ENCODE data around the gene UGT2B17. TPM values are rescaled to one million over a fixed set of nuclear protein-coding genes. Genes with fewer than 3 reads are reported as not detected.
"Not testable (repeated sequence)": the region's sequence is repeated elsewhere in the genome, so short reads cannot be mapped to it uniquely, and the experiment has no call there.

UGT2B17 gene
- total RNA-seq, 1 experiment from 2014 or later = not detected

DNA sequence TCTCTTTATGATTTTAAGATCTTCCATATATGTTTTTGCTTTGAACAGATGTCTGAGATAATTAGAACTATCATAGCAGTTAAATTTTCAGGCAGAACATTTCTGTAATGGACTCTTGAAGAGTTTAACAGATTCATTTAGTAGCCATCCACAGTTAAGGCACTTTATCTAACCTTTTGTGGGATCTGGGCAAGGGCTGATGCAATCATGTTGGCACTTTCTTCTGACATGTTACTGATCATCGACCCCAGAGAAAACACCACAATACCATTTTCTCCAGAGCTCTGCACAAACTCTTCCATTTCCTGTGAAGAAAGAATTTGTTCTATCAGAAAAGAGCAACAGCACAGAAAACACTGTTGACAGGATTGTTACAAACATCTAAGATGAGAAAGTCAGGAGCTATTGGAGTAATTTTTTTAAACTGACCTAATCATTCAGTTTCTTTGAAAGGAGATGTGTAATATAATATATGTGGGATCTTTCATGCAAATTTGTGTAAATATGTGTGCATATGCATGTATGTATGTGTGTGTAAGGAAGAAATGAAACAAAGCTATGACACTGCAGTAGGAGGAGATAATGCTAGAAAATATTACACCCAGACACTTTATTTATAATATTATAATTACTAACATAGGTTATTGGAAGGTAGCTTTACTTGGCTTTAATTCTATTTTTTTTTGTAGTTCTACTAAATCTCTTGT lies 15.6 kb downstream of the UGT2B17 start:
- H3K27me3 ChIP-seq (replicated peaks; ENCODE audit: insufficient read depth, low read depth, low read length, poor library complexity); DNase-seq (ENCODE audit: low spot score); H3K9me3 ChIP-seq (ENCODE audit: low read depth, low read length, poor library complexity, severe bottlenecking); H3K27ac ChIP-seq (ENCODE audit: low read depth, low read length, poor library complexity, severe bottlenecking); BruUV-seq (replicated peaks); CTCF ChIA-PET; intact Hi-C loops (cut with micrococcal nuclease; ENCODE audit: unreplicated experiment); H3K36me3 ChIP-seq (ENCODE audit: insufficient read depth, low read length, poor library complexity, severe bottlenecking); H3K4me3 ChIP-seq (ENCODE audit: low read depth, low read length, poor library complexity, severe bottlenecking); POLR2A ChIA-PET (ENCODE audit: low non-redundant PET); H3K4me1 ChIP-seq (ENCODE audit: insufficient read depth, low read length, poor library complexity, severe bottlenecking): not testable (repeated sequence)

DNA sequence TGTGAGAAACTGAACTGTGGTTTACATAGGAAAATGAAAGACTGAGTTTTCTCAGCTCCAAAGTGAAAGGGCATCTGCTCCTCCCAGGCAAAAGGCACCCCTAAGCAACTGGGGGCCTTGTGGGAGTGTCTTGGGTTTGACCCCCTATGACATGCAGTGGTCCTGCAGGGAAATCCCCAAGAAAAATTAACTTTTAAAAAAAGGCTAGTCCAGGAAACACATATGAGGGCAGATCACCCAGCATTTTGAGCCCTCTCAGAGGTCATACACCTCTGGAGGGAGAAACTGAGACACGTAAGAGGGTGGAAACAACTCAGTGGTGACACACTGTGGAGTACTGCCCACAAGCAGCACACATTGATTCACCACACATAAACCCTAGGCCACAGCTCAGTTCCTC lies 22.3 kb downstream of the UGT2B17 start:
- BruUV-seq (replicated peaks); CTCF ChIA-PET: not testable (repeated sequence)

DNA sequence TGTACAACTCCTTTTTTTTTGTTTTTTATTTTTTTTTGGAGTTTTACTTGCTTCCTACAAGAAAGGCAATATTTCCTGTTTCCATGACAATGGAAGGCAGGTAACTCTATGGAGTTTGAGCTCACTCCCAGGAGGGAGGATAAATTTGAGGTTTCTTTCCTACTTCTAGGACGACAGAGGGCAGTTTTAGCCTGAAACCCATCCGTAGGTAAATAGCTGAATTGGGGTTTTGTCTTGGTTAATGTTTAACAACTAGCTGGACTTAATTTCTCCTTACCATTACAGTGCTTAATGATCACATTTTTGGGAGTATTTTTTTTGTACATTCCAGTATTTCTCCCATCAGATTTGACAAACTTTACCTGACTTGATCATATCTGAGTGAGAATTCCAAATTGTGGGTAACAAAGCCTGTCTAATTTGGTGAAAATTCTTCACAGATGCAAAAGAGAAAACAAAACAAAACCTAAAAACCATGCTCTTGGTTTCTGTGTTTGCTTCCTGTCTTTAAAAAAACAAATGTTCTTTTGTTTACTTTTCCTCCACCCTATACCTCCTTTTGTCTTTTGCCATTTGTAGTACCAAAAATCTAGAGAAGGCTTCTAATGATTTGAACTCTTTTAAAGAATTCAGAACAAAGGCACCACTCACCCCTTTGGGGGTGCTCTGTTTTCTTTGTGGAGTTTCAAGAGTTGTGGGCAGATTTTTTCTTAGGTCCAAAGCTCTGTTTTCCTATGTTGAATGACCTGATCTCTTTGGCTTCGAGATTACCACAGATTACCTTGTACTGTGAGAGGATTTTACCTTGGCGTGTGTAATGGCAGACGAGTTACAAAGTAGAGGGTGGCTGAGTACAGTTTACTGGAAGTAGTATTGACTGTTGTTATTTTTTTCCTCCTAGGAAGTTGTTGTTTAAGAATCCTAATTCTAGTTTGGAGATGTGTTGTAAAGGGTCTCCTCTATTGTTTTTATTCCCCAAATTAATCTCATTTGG lies 23.0 kb downstream of the UGT2B17 start:
- H3K27ac ChIP-seq (ENCODE audit: low read depth, low read length, poor library complexity, severe bottlenecking); H3K9me3 ChIP-seq (ENCODE audit: low read depth, low read length, poor library complexity, severe bottlenecking); H3K4me3 ChIP-seq (ENCODE audit: low read depth, low read length, poor library complexity, severe bottlenecking); BruUV-seq (replicated peaks); POLR2A ChIA-PET (ENCODE audit: low non-redundant PET); DNase-seq (ENCODE audit: low spot score); CTCF ChIA-PET; intact Hi-C loops (cut with micrococcal nuclease; ENCODE audit: unreplicated experiment); H3K4me1 ChIP-seq (ENCODE audit: insufficient read depth, low read length, poor library complexity, severe bottlenecking); H3K27me3 ChIP-seq (replicated peaks; ENCODE audit: insufficient read depth, low read depth, low read length, poor library complexity); H3K36me3 ChIP-seq (ENCODE audit: insufficient read depth, low read length, poor library complexity, severe bottlenecking): not testable (repeated sequence)

More for the DNA sequence above, 22.3 kb downstream of the UGT2B17 start:
- POLR2A ChIA-PET (ENCODE audit: low non-redundant PET); H3K27me3 ChIP-seq (replicated peaks; ENCODE audit: insufficient read depth, low read depth, low read length, poor library complexity); DNase-seq (ENCODE audit: low spot score); H3K27ac ChIP-seq (ENCODE audit: low read depth, low read length, poor library complexity, severe bottlenecking); H3K4me3 ChIP-seq (ENCODE audit: low read depth, low read length, poor library complexity, severe bottlenecking); H3K4me1 ChIP-seq (ENCODE audit: insufficient read depth, low read length, poor library complexity, severe bottlenecking); H3K9me3 ChIP-seq (ENCODE audit: low read depth, low read length, poor library complexity, severe bottlenecking); intact Hi-C loops (cut with micrococcal nuclease; ENCODE audit: unreplicated experiment); H3K36me3 ChIP-seq (ENCODE audit: insufficient read depth, low read length, poor library complexity, severe bottlenecking): not testable (repeated sequence)

DNA sequence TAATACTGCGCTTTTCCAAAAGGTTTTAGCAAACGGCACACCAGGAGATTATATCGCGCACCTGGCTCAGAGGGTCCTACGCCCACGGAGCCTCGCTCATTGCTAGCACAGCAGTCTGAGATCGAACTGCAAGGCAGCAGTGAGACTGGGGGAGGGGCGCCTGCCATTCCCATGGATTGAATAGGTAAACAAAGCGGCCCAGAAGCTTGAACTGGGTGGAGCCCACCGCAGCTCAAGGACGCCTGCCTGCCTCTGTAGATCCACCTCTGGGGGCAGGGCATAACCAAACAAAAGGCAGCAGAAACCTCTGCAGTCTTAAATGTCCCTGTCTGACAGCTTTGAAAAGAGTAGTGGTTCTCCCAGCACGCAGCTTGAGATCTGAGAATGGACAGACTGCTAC lies 33.4 kb downstream of the UGT2B17 start:
- H3K36me3 ChIP-seq (ENCODE audit: insufficient read depth, low read length, poor library complexity, severe bottlenecking); H3K4me3 ChIP-seq (ENCODE audit: low read depth, low read length, poor library complexity, severe bottlenecking); intact Hi-C loops (cut with micrococcal nuclease; ENCODE audit: unreplicated experiment); POLR2A ChIA-PET (ENCODE audit: low non-redundant PET); H3K27ac ChIP-seq (ENCODE audit: low read depth, low read length, poor library complexity, severe bottlenecking); DNase-seq (ENCODE audit: low spot score); H3K9me3 ChIP-seq (ENCODE audit: low read depth, low read length, poor library complexity, severe bottlenecking); H3K27me3 ChIP-seq (replicated peaks; ENCODE audit: insufficient read depth, low read depth, low read length, poor library complexity); BruUV-seq (replicated peaks); CTCF ChIA-PET; H3K4me1 ChIP-seq (ENCODE audit: insufficient read depth, low read length, poor library complexity, severe bottlenecking): not testable (repeated sequence)

DNA sequence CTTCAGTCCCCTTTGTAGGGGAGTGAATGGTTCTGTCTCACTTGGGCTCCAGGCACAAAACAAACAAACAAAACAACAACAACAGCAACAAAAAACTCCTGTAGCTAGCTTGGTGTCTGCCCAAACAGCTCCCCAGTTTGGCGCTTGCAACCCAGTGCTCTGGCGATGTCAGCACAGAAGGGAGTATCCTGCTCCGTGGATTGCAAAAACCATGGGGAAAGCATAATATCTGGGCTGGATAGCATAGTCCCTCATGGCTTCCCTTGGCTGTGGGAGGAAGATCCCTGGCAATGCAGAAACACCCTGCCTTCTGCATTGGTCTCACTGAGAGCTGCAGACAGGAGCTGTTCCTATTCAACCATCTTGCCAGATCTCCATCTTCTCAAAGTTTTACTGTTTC lies 39.7 kb downstream of the UGT2B17 start:
- POLR2A ChIA-PET (ENCODE audit: low non-redundant PET) = no interaction called here
- Histone ChIP-seq H3K36me3 (ENCODE audit: insufficient read depth, low read length, poor library complexity, severe bottlenecking) (no peaks in the 10 kb centered on the region), H3K4me1 (ENCODE audit: insufficient read depth, low read length, poor library complexity, severe bottlenecking) (no peaks in the 10 kb centered on the region), H3K27me3 (replicated peaks; ENCODE audit: insufficient read depth, low read depth, low read length, poor library complexity) (no peaks in the 10 kb centered on the region), H3K27ac (ENCODE audit: low read depth, low read length, poor library complexity, severe bottlenecking) (no peak overlapping the region), H3K9me3 (ENCODE audit: low read depth, low read length, poor library complexity, severe bottlenecking) (no peaks in the 10 kb centered on the region), H3K4me3 (ENCODE audit: low read depth, low read length, poor library complexity, severe bottlenecking) (no peak overlapping the region)
- CTCF ChIA-PET = no interaction called here
- BruUV-seq (replicated peaks) = no TSS peak
- TF ChIP-seq, protein P1, sequence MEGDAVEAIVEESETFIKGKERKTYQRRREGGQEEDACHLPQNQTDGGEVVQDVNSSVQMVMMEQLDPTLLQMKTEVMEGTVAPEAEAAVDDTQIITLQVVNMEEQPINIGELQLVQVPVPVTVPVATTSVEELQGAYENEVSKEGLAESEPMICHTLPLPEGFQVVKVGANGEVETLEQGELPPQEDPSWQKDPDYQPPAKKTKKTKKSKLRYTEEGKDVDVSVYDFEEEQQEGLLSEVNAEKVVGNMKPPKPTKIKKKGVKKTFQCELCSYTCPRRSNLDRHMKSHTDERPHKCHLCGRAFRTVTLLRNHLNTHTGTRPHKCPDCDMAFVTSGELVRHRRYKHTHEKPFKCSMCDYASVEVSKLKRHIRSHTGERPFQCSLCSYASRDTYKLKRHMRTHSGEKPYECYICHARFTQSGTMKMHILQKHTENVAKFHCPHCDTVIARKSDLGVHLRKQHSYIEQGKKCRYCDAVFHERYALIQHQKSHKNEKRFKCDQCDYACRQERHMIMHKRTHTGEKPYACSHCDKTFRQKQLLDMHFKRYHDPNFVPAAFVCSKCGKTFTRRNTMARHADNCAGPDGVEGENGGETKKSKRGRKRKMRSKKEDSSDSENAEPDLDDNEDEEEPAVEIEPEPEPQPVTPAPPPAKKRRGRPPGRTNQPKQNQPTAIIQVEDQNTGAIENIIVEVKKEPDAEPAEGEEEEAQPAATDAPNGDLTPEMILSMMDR (conservative IDR thresholded peaks at IDR 0.05; ENCODE audit: low read depth, low read length) = no peak
- no peak for TF ChIP-seq EZH2 (IDR thresholded peaks at IDR 0.05; ENCODE audit: borderline replicate concordance, low read depth, low read length, poor library complexity, severe bottlenecking)
- no peak for DNase-seq (ENCODE audit: low spot score)
- intact Hi-C loops (cut with micrococcal nuclease; ENCODE audit: unreplicated experiment) = no loop called here
